K562 (cell line): Measurements from ENCODE around the gene UMODL1. TPM values are rescaled to one million over a fixed set of nuclear protein-coding genes. Genes with fewer than 3 reads are reported as not detected.

ENCODE experiments used
- ATAC-seq: fragments of 200-7000 bp; cut with Tn5 transposase; 3 replicates; pipeline ENCODE4 v1.9.1; 2020; ENCODE audit warnings: moderate library complexity
- BruUV-seq: library from RNA; stranded (reverse); fragments of 400-500 nt; replicated peaks from 2 replicates; lab custom pipeline; 2021; lab: Mats Ljungman, UMichigan
- CTCF ChIA-PET: fragments of 300-600 bp; formaldehyde crosslinking; extraction: SDS; loops from one replicate; lab custom pipeline; 2021; ENCODE audit warnings: low intra/inter-chr PET ratio; lab: Yijun Ruan, JAX
- POLR2A ChIA-PET: fragments of 300-600, 350-650 bp; sonication (Branson Sonifier 250); formaldehyde crosslinking; extraction: SDS; loops from one replicate; lab custom pipeline; 2021; ENCODE audit warnings: antibody characterized with exemption, inconsistent platforms; lab: Yijun Ruan, JAX
- DNase-seq, 4 experiments: peaks; one replicate each; pipeline versions ENCODE4 v3.0.0 to v3.0.0-alpha.2; 2011 to 2018; ENCODE audit warnings: low spot score in 3 of 4, mixed read lengths in 3 of 4; ENCODE audit errors: extremely low read depth in 1 of 4
- FAIRE-seq: peaks from 2 replicates; lab custom pipeline; 2011; peaks lifted over from hg19 to GRCh38; lab: Jason Lieb, UNC
- H2AFZ ChIP-seq: 2 replicates; pipeline ENCODE4 v1.6.0; 2011; ENCODE audit warnings: low read depth, low read length, control low read depth, inconsistent platforms
- H3K27ac ChIP-seq: fragments of 200-600 bp; 3 replicates; pipeline ENCODE4 v1.8.0; 2011; ENCODE audit warnings: low read depth, mild to moderate bottlenecking, control low read depth, inconsistent platforms, low read length, moderate library complexity, mixed read lengths; ENCODE audit errors: extremely low read depth
- H3K27me3 ChIP-seq, 2 experiments: fragments of 300-600 bp in 1 of 2; 2 replicates in 1 of 2; 3 replicates in 1 of 2; pipeline versions ENCODE4 v1.6.0 to v1.8.0; 2011; ENCODE audit warnings: inconsistent platforms in 2 of 2, low read length in 2 of 2, mild to moderate bottlenecking in 1 of 2, mixed read lengths in 1 of 2, moderate library complexity in 1 of 2; ENCODE audit not compliant: control insufficient read depth in 2 of 2, insufficient read depth in 2 of 2
- H3K36me3 ChIP-seq: fragments of 300-600 bp; 3 replicates; pipeline ENCODE4 v1.8.0; 2011; ENCODE audit warnings: mild to moderate bottlenecking, low read length, inconsistent platforms; ENCODE audit not compliant: control insufficient read depth, insufficient read depth
- H3K4me1 ChIP-seq, 2 experiments: fragments of 200-600 bp in 1 of 2; replicated peaks in 1 of 2; 2 replicates in 1 of 2; 3 replicates in 1 of 2; pipeline versions ENCODE4 v1.5.1 to v1.8.0; 2011; ENCODE audit warnings: inconsistent platforms in 2 of 2, low read length in 2 of 2, mild to moderate bottlenecking in 1 of 2, mixed read lengths in 1 of 2, moderate library complexity in 1 of 2; ENCODE audit not compliant: control insufficient read depth in 2 of 2, insufficient read depth in 2 of 2
- H3K4me2 ChIP-seq: 2 replicates; pipeline ENCODE4 v1.6.1; 2011; ENCODE audit warnings: low read length, control low read depth, inconsistent platforms, mixed read lengths; ENCODE audit not compliant: insufficient read depth
- H3K4me3 ChIP-seq: fragments of 200-600 bp; sonication (generic), shearing (Covaris generic); 2 replicates; pipeline ENCODE4 v1.5.1; 2016; ENCODE audit warnings: control low read depth, inconsistent platforms
- H3K79me2 ChIP-seq: fragments of 200-600 bp; 3 replicates; pipeline ENCODE4 v1.8.0; 2011; ENCODE audit warnings: low read length, inconsistent platforms; ENCODE audit not compliant: control insufficient read depth, insufficient read depth
- H3K9ac ChIP-seq, 2 experiments: 2 replicates each; pipeline versions ENCODE4 v1.6.0 to v1.6.1; 2011; ENCODE audit warnings: low read depth in 2 of 2, low read length in 2 of 2, control low read depth in 1 of 2, inconsistent platforms in 1 of 2, mild to moderate bottlenecking in 1 of 2, mixed read lengths in 1 of 2; ENCODE audit not compliant: insufficient read depth in 1 of 2
- H3K9me1 ChIP-seq: one replicate; pipeline ENCODE4 v1.6.0; 2011; ENCODE audit warnings: inconsistent platforms, mild to moderate bottlenecking, low read length, moderate library complexity; ENCODE audit not compliant: control insufficient read depth, insufficient read depth
- H3K9me3 ChIP-seq: replicated peaks from 2 replicates; pipeline ENCODE4 v1.5.1; 2011; ENCODE audit warnings: low read depth, low read length, inconsistent platforms; ENCODE audit not compliant: control insufficient read depth, insufficient read depth
- H4K20me1 ChIP-seq: replicated peaks from 2 replicates; pipeline ENCODE4 v1.6.1; 2011; ENCODE audit warnings: low read length, inconsistent platforms, mixed read lengths; ENCODE audit not compliant: control insufficient read depth, insufficient read depth
- CBX2 ChIP-seq: fragments of 200-600 bp; sonication (generic); IDR thresholded peaks from one replicate; pipeline ENCODE4 v1.6.1; 2012; ENCODE audit warnings: mild to moderate bottlenecking, low read length, inconsistent platforms; ENCODE audit not compliant: insufficient read depth, poor library complexity, severe bottlenecking
- EGR1 ChIP-seq: fragments of 450-650 bp; conservative IDR thresholded peaks from 2 replicates; pipeline ENCODE4 v1.6.1; 2017; ENCODE audit warnings: mild to moderate bottlenecking
- ELF2 ChIP-seq: fragments of 250-450 bp; sonication (Bioruptor Pico); IDR thresholded peaks from 2 replicates; pipeline ENCODE4 v1.5.0; 2021; ENCODE audit warnings: mild to moderate bottlenecking
- MEIS2 ChIP-seq: fragments of 450-650 bp; IDR thresholded peaks from 2 replicates; pipeline ENCODE4 v1.6.1; 2014; ENCODE audit warnings: mild to moderate bottlenecking; ENCODE audit not compliant: partially characterized antibody
- RAD21 ChIP-seq, 2 experiments: fragments of 250-450 bp in 1 of 2; fragments of 450-650 bp in 1 of 2; sonication (Bioruptor Pico) in 1 of 2; formaldehyde crosslinking in 1 of 2; IDR thresholded peaks in 1 of 2; conservative IDR thresholded peaks in 1 of 2; 2 replicates each; pipeline versions ENCODE4 v1.4.0 to v1.8.0; 2020 to 2022; ENCODE audit warnings: mild to moderate bottlenecking in 2 of 2, moderate library complexity in 1 of 2
- SMARCC2 ChIP-seq: fragments of 450-650 bp; IDR thresholded peaks from 2 replicates; pipeline ENCODE4 v1.6.1; 2017; ENCODE audit warnings: antibody characterized with exemption, moderate library complexity, mild to moderate bottlenecking, low read depth
- TEAD1 ChIP-seq, 2 experiments: fragments of 450-650 bp in 1 of 2; sonication (generic) in 1 of 2; formaldehyde crosslinking; IDR thresholded peaks; 2 replicates each; pipeline versions ENCODE4 v1.4.0 to v1.8.0; 2020 to 2022; ENCODE audit warnings: mild to moderate bottlenecking in 2 of 2, missing genetic modification reagents in 1 of 2
- ZBED1 ChIP-seq: IDR thresholded peaks from 2 replicates; pipeline ENCODE4 v1.6.1; 2014
- ZNF507 ChIP-seq: conservative IDR thresholded peaks from 2 replicates; pipeline ENCODE4 v1.6.1; 2017; ENCODE audit warnings: missing genetic modification characterization, missing compliant biosample characterization
- ZNF695 ChIP-seq: fragments of 450-650 bp; formaldehyde crosslinking; IDR thresholded peaks from 2 replicates; pipeline ENCODE4 v1.4.0; 2020; ENCODE audit warnings: mild to moderate bottlenecking, moderate library complexity
- WGBS: fragments of 100-300 bp; shearing (Covaris generic); methylation state at CpG from one replicate; pipeline ENCODE4 v1.1.6; 2016; ENCODE audit warnings: low coverage, mixed read lengths; ENCODE audit not compliant: insufficient coverage; ENCODE audit errors: missing lambda C conversion rate; 5-methylcytosine and 5-hydroxymethylcytosine counted together
- in situ Hi-C: fragments of 300-500 bp; cut with MboI; formaldehyde crosslinking; loops from 4 replicates; pipeline ENCODE4 v1.15.0; 2018; ENCODE audit warnings: inconsistent platforms, mixed read lengths
- intact Hi-C: fragments of 100-400 bp; cut with micrococcal nuclease; formaldehyde crosslinking; loops from 2 replicates; pipeline ENCODE4 v1.14.2; 2022
- polyA plus RNA-seq, 8 experiments: library from polyadenylated mRNA; depleted of rRNA in 4 of 8; stranded (reverse) in 5 of 8; unstranded in 3 of 8; fragments of >200 nt; fragmentation: Nextera tagmentation in 2 of 8; fragmentation: Illumina TruSeq in 1 of 8; extraction: Ambion mirVana in 2 of 8; extraction: Trizol in 1 of 8; gene quantifications; 2 replicates each; pipeline versions ENCODE4 v1.2.1 to v1.2.3, GENCODE V29; 2011 to 2014; ENCODE audit warnings: inconsistent platforms in 1 of 8, missing spikeins in 1 of 8
- total RNA-seq, 7 experiments: library from RNA; depleted of rRNA in 6 of 7; stranded (reverse); fragments of >200 nt in 6 of 7; fragmentation: Illumina TruSeq in 2 of 7; extraction: Trizol in 2 of 7; gene quantifications; 2 replicates each; pipeline versions ENCODE4 v1.2.1 to v1.2.3, GENCODE V29; 2011 to 2021; ENCODE audit warnings: low replicate concordance in 1 of 7
- TF ChIP-seq, protein P1 (sequence below), 3 experiments: IDR thresholded peaks in 2 of 3; conservative IDR thresholded peaks in 1 of 3; 2 replicates each; pipeline ENCODE4 v1.5.1; 2011 to 2012; ENCODE audit warnings: low read length in 3 of 3, mild to moderate bottlenecking in 3 of 3, control low read depth in 2 of 3, improper control_type of control experiment in 1 of 3, inconsistent platforms in 1 of 3, low read depth in 1 of 3, mixed read lengths in 1 of 3, moderate library complexity in 1 of 3; ENCODE audit not compliant: insufficient read depth in 2 of 3
- TF ChIP-seq, protein P2 (sequence below), 2 experiments: fragments of 450-650 bp in 1 of 2; sonication (generic) in 1 of 2; formaldehyde crosslinking in 1 of 2; IDR thresholded peaks in 1 of 2; conservative IDR thresholded peaks in 1 of 2; 2 replicates each; pipeline versions ENCODE4 v1.6.1 to v1.8.1; 2016 to 2023; ENCODE audit warnings: mild to moderate bottlenecking in 2 of 2, moderate library complexity in 2 of 2, inconsistent platforms in 1 of 2, missing genetic modification reagents in 1 of 2
- TF ChIP-seq, protein P3 (sequence below): fragments of 450-650 bp; conservative IDR thresholded peaks from 2 replicates; pipeline ENCODE4 v1.6.1; 2016; ENCODE audit warnings: missing genetic modification characterization, low read depth, mild to moderate bottlenecking, missing compliant biosample characterization, moderate library complexity
- TF ChIP-seq, protein P4 (sequence below): fragments of 450-650 bp; formaldehyde crosslinking; conservative IDR thresholded peaks from 2 replicates; pipeline ENCODE4 v1.4.0; 2022; ENCODE audit warnings: mild to moderate bottlenecking, missing genetic modification characterization

Gene UMODL1
- total and polyA plus RNA-seq, 9 of the 15 experiments (the other 6 are each of a cell fraction or from before 2014, with no cell fraction given) = not detected

DNA sequence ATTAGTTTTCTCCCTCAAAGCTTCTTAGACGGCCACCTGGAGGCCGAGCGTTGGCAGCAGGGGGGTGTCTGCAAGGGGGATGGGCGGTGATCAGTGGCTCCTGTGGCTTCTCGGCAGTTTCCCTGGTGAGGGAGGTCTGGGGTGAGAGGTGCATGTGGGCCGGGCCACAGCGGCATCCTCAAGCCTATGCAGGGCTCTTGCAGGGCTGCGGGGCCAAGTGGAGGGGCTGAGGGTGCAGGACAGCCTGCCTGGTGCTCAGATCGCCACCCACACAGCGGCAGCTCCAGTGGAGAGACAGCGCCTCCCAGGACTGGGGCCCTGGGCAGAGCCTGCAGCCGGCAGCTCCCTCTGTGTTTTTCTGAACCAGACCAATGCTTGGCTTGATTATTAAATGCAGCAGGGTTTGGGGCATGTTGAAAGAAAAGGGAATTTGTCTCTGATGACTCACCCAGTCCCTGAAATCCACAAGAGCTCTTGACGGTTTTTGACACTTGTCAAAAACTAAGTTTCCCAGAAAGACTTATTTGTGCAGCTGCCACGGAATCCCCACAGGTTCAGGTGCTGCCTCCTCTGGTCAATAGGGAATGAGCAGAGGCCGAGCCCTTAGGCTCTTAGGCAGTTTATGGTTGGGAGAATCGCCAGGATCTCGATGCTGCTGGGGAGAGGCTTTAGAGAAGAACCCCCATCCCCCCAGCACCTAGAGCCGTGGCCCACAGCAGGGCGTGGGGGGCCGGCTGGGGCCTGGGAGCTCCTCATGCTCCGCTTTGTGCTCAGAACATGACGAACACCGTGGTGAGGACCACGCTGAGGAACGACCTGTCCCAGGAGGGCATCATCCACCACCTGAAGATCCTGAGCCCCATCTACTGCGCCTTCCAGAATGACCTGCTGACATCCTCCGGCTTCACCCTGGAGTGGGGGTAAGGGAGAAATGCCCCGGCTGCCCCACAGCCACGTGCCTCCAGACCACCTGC, 54.7 kb downstream of the UMODL1 start:
- WGBS = 2% methylated on average over 29 of the region's 29 CpGs
- peak; percentile 77 for ATAC-seq
- ChIA-PET POLR2A (interaction anchor here (1.1 to 2.1 kb wide), 2 partner anchors 9 kb away, joined by 4 to 8 read pairs; no protein-coding TSS in a partner anchor), CTCF (no interaction called here)
- no peak overlapping the region for H3K4me2 ChIP-seq
- H3K79me2 ChIP-seq = no peaks in the 10 kb centered on the region
- H3K36me3 ChIP-seq = no peaks in the 10 kb centered on the region
- no peaks in the 10 kb centered on the region for H3K9me1 ChIP-seq
- peaks cover 54 to 87% of the 10 kb centered on the region in 2 experiments for H3K27me3 ChIP-seq
- no peaks in the 10 kb centered on the region for H3K9me3 ChIP-seq
- peak; percentile 86 for FAIRE-seq
- in situ Hi-C loops (no loop called here), intact Hi-C loops (no loop called here)
- peak; percentile 41 to 54 (median 50) for DNase-seq
- BruUV-seq = no TSS peak
- no peak overlapping the region for H3K4me3 ChIP-seq
- 0 out of 4 replicates have a peak overlapping the region, but pooled peaks of 1 of the 2 experiments have one; percentile 41 for H3K9ac ChIP-seq
- H4K20me1 ChIP-seq = peaks cover 11% of the 10 kb centered on the region
- no peak overlapping the region for H2AFZ ChIP-seq
- H3K27ac ChIP-seq = no peak overlapping the region
- H3K4me1 ChIP-seq = peaks cover 0 to 9% of the 10 kb centered on the region in 2 experiments; a peak in 1 of 5 replicates
- TF ChIP-seq EGR1 (0 out of 2 replicates have a peak, but pooled peaks have one; percentile 16), ZNF695 (no peak), ELF2 (no peak), MEIS2 (peak; percentile 16), RAD21 (CRISPR knock-in tag; conservative IDR thresholded peaks at IDR 0.05 in 1 of 2, IDR thresholded peaks at IDR 0.05 in 1 of 2) (0 out of 4 replicates have a peak, but pooled peaks of 1 of the 2 experiments have one; percentile 12), SMARCC2 (no peak), ZNF507 (tag) (no peak), ZBED1 (no peak), CBX2 (no peak), TEAD1 (CRISPR knock-in tag; IDR thresholded peaks at IDR 0.05) (no peak)
- TF ChIP-seq, protein P1, sequence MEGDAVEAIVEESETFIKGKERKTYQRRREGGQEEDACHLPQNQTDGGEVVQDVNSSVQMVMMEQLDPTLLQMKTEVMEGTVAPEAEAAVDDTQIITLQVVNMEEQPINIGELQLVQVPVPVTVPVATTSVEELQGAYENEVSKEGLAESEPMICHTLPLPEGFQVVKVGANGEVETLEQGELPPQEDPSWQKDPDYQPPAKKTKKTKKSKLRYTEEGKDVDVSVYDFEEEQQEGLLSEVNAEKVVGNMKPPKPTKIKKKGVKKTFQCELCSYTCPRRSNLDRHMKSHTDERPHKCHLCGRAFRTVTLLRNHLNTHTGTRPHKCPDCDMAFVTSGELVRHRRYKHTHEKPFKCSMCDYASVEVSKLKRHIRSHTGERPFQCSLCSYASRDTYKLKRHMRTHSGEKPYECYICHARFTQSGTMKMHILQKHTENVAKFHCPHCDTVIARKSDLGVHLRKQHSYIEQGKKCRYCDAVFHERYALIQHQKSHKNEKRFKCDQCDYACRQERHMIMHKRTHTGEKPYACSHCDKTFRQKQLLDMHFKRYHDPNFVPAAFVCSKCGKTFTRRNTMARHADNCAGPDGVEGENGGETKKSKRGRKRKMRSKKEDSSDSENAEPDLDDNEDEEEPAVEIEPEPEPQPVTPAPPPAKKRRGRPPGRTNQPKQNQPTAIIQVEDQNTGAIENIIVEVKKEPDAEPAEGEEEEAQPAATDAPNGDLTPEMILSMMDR (IDR thresholded peaks at IDR 0.05 in 2 of 3, conservative IDR thresholded peaks at IDR 0.05 in 1 of 3; ENCODE audit: insufficient read depth in 2 of 3, low read depth in 1 of 3, low read length in 3 of 3) = peak; percentile 34 to 55 (median 43); a peak in 5 of 6 replicates
- TF ChIP-seq, protein P2, sequence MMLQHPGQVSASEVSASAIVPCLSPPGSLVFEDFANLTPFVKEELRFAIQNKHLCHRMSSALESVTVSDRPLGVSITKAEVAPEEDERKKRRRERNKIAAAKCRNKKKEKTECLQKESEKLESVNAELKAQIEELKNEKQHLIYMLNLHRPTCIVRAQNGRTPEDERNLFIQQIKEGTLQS (IDR thresholded peaks at IDR 0.05) = 0 out of 2 replicates have a peak, but pooled peaks have one; percentile 31
- TF ChIP-seq, protein P2 (CRISPR knock-in tag; conservative IDR thresholded peaks at IDR 0.05) = no peak
- TF ChIP-seq, protein P3, sequence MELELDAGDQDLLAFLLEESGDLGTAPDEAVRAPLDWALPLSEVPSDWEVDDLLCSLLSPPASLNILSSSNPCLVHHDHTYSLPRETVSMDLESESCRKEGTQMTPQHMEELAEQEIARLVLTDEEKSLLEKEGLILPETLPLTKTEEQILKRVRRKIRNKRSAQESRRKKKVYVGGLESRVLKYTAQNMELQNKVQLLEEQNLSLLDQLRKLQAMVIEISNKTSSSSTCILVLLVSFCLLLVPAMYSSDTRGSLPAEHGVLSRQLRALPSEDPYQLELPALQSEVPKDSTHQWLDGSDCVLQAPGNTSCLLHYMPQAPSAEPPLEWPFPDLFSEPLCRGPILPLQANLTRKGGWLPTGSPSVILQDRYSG (tag) = no peak
- TF ChIP-seq, protein P4, sequence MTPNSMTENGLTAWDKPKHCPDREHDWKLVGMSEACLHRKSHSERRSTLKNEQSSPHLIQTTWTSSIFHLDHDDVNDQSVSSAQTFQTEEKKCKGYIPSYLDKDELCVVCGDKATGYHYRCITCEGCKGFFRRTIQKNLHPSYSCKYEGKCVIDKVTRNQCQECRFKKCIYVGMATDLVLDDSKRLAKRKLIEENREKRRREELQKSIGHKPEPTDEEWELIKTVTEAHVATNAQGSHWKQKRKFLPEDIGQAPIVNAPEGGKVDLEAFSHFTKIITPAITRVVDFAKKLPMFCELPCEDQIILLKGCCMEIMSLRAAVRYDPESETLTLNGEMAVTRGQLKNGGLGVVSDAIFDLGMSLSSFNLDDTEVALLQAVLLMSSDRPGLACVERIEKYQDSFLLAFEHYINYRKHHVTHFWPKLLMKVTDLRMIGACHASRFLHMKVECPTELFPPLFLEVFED (CRISPR knock-in tag) = no peak
